GM13977 (cell line): ENCODE measurements around the gene SMG9.
"Not testable (repeated sequence)": the region's sequence is repeated elsewhere in the genome, so short reads cannot be mapped to it uniquely, and the experiment has no call there.

ENCODE experiments used
- DNase-seq: peaks from one replicate; pipeline ENCODE4 v3.0.0; 2012; ENCODE audit warnings: low spot score
- in situ Hi-C: fragments of 300-500 bp; cut with MboI; formaldehyde crosslinking; loops from one replicate; pipeline ENCODE4 v1.12.0; 2022; ENCODE audit warnings: low sequenced_read_pairs, low pct_unique_long_range_greater_than_20kb, mixed read lengths, inconsistent platforms; ENCODE audit not compliant: unreplicated experiment
- TF ChIP-seq, protein P1 (sequence below): IDR thresholded peaks from 2 replicates; pipeline ENCODE4 v1.5.1; 2012; ENCODE audit warnings: mild to moderate bottlenecking, control low read depth; ENCODE audit not compliant: insufficient read depth; ENCODE audit errors: extremely low read depth, missing control alignments

Gene SMG9

GRCh38 chr19:43767316-43767715 is 12.6 kb upstream of the SMG9 start:
- in situ Hi-C loops = no loop called here
- TF ChIP-seq, protein P1, sequence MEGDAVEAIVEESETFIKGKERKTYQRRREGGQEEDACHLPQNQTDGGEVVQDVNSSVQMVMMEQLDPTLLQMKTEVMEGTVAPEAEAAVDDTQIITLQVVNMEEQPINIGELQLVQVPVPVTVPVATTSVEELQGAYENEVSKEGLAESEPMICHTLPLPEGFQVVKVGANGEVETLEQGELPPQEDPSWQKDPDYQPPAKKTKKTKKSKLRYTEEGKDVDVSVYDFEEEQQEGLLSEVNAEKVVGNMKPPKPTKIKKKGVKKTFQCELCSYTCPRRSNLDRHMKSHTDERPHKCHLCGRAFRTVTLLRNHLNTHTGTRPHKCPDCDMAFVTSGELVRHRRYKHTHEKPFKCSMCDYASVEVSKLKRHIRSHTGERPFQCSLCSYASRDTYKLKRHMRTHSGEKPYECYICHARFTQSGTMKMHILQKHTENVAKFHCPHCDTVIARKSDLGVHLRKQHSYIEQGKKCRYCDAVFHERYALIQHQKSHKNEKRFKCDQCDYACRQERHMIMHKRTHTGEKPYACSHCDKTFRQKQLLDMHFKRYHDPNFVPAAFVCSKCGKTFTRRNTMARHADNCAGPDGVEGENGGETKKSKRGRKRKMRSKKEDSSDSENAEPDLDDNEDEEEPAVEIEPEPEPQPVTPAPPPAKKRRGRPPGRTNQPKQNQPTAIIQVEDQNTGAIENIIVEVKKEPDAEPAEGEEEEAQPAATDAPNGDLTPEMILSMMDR = no peak
- DNase-seq = no peak

- in situ Hi-C loops = no loop called here
- TF ChIP-seq, protein P1 = no peak
- DNase-seq = no peak
Measured at GRCh38 chr19:43766755-43767043, 11.9 kb upstream of the SMG9 start.

- TF ChIP-seq, protein P1 = no peak
- DNase-seq = peak; percentile 74
- in situ Hi-C loops = no loop called here
Measured at GRCh38 chr19:43765109-43765876, 10.5 kb upstream of the SMG9 start.

DNA sequence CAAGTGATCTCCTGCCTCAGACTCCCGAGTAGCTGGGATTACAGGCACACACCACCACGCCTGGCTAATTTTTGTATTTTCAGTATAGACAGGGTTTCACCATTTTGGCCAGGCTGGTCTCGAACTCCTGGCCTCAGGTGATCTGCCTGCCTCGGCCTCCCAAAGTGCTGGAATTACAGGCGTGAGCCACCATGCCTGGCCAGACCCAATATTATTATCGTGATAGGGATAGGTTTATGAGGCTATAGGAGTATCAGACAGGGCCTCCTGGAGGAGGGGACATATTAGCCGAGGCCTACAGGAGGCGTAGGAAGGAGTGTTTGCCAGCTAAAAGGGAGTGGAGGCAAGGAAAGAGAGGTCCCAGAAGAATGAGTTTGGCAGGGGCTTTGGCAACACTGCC is 9.9 kb upstream of the SMG9 start:
- DNase-seq, in situ Hi-C loops: not testable (repeated sequence)

DNA sequence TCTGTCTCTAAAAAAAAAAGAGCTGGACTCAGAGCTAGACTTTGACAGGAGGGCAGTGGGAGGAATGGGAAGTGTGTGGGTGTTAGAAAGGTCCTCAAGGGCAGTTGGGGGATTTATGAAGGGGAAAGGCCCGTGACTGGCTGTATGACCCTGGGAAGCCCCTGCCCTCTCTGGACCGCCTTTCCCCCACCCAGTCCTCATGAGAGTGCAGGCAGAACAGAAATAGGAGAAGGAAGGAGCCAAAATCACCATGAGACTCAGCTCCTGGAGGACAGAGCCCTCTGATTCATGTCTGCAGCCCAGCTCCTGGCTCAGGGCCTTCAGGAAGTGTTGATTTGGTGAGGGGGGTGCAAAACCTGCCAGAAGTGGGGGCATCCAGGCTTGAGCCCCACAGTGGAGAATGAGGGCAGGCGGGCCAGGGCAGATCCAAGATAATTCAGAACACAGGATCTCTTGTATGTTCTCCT is 8.7 kb upstream of the SMG9 start:
- TF ChIP-seq, protein P1 = no peak
- in situ Hi-C loops = no loop called here
- DNase-seq = no peak

- TF ChIP-seq, protein P1 = no peak
- DNase-seq = no peak
- in situ Hi-C loops = no loop called here
Measured at GRCh38 chr19:43762814-43763213, 8.1 kb upstream of the SMG9 start.

DNA sequence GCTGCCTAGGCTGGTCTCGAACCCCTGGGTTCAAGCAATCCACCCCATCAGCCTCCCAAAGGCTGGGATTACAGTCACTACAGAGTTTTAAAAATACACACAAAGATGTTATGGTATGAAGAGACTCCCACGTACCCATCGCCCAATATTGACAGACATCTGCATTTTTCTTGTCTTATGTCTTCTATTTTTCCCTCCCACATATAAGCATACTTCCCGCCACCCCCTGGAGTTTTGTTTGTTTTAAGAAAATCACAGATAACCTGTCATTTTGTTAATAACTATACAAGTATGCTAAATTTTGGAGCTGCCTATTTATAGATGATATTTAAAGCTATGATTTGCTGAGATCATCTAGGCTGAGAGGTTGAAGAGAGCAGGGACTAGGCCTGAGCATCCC is 6.2 kb upstream of the SMG9 start:
- in situ Hi-C loops = no loop called here
- no peak for DNase-seq
- TF ChIP-seq, protein P1 = no peak
